ENCODE results near the gene SNX25.

- TF ChIP-seq ZFP3 (CRISPR knock-in tag; IDR thresholded peaks at IDR 0.05): no peak
- no peak for TF ChIP-seq CREB5 (CRISPR knock-in tag; IDR thresholded peaks at IDR 0.05; ENCODE audit: low read depth)
- TF ChIP-seq PPARA (CRISPR knock-in tag; IDR thresholded peaks at IDR 0.05; ENCODE audit: borderline replicate concordance): no peak
- no peak for TF ChIP-seq ISL1 (CRISPR knock-in tag; IDR thresholded peaks at IDR 0.05)
- no peak for TF ChIP-seq POU6F1 (CRISPR knock-in tag; IDR thresholded peaks at IDR 0.05; ENCODE audit: borderline replicate concordance, low read depth)
- no peak for TF ChIP-seq TOX (CRISPR knock-in tag; IDR thresholded peaks at IDR 0.05; ENCODE audit: borderline replicate concordance)
- no peak for TF ChIP-seq PATZ1 (CRISPR knock-in tag; IDR thresholded peaks at IDR 0.05; ENCODE audit: borderline replicate concordance)
- no peak for TF ChIP-seq ESRRG (CRISPR knock-in tag; IDR thresholded peaks at IDR 0.05)
Measured at GRCh38 chr4:185369731-185370130, 160.3 kb downstream of the SNX25 start.
